T-helper 17 cell (primary cell): Measurements from ENCODE around the gene RWDD4. TPM values are rescaled to one million over a fixed set of nuclear protein-coding genes. Genes with fewer than 3 reads are reported as not detected.

Experiments
- ATAC-seq: fragments of 150-1000 bp; cut with Tn5 transposase; 2 replicates; pipeline ENCODE4 v1.10.0; 2021; ENCODE audit warnings: mild to moderate bottlenecking, moderate library complexity
- DNase-seq, 3 donors: peaks; one replicate each; pipeline versions ENCODE4 v3.0.0 to v3.0.0-alpha.2; 2020 to 2021
- H3K9me3 ChIP-seq: one replicate; pipeline ENCODE4 v1.7.0; 2013; ENCODE audit warnings: low read length, mild to moderate bottlenecking; ENCODE audit not compliant: control insufficient read depth, poor library complexity, severe bottlenecking
- H3K27ac Mint-ChIP-seq: one replicate; pipeline ENCODE4 v1.8.0; 2022; ENCODE audit warnings: mild to moderate bottlenecking, moderate library complexity, mixed read lengths
- H3K27me3 Mint-ChIP-seq: one replicate; pipeline ENCODE4 v1.8.0; 2022; ENCODE audit warnings: mixed read lengths
- H3K36me3 Mint-ChIP-seq: one replicate; pipeline ENCODE4 v1.8.0; 2022; ENCODE audit warnings: low read depth, mixed read lengths
- H3K4me1 Mint-ChIP-seq: one replicate; pipeline ENCODE4 v1.8.0; 2022; ENCODE audit warnings: mild to moderate bottlenecking, mixed read lengths
- H3K4me3 Mint-ChIP-seq: one replicate; pipeline ENCODE4 v1.8.0; 2022; ENCODE audit warnings: mild to moderate bottlenecking, moderate library complexity, mixed read lengths
- total RNA-seq, 4 donors: library from RNA in 2 of 4; stranded (reverse) in 2 of 4; gene quantifications; one replicate each; pipeline ENCODE4 v1.2.3 and lab custom pipeline; 2022 to 2026

RWDD4 gene
- total RNA-seq, 2 donors from 2014 or later, result 9.2 to 18.2 TPM

GRCh38 chr4:183610033-183610432, 49.0 kb downstream of the RWDD4 start:
- Mint-ChIP-seq H3K4me3 (no peak overlapping the region), H3K36me3 (peaks cover 2% of the 10 kb centered on the region), H3K27me3 (peaks cover 20% of the 10 kb centered on the region), H3K27ac (no peak overlapping the region), H3K4me1 (no peaks in the 10 kb centered on the region)
- ATAC-seq, result no peak
- no peaks in the 10 kb centered on the region for H3K9me3 ChIP-seq
- no peak for DNase-seq

- no peak overlapping the region for H3K27ac Mint-ChIP-seq
- H3K27me3 Mint-ChIP-seq, result peaks cover 15% of the 10 kb centered on the region
- ATAC-seq, result no peak
- H3K4me1 Mint-ChIP-seq, result no peaks in the 10 kb centered on the region
- H3K36me3 Mint-ChIP-seq, result peaks cover 2% of the 10 kb centered on the region
- H3K9me3 ChIP-seq, result no peaks in the 10 kb centered on the region
- no peak for DNase-seq
- H3K4me3 Mint-ChIP-seq, result no peak overlapping the region
Measured at GRCh38 chr4:183609151-183609550, 49.8 kb downstream of the RWDD4 start.

GRCh38 chr4:183607894-183608293, 51.1 kb downstream of the RWDD4 start:
- no peaks in the 10 kb centered on the region for H3K4me1 Mint-ChIP-seq
- peaks cover 2% of the 10 kb centered on the region for H3K36me3 Mint-ChIP-seq
- no peak overlapping the region for H3K4me3 Mint-ChIP-seq
- H3K27ac Mint-ChIP-seq, result no peak overlapping the region
- ATAC-seq, result no peak
- no peak for DNase-seq
- no peaks in the 10 kb centered on the region for H3K9me3 ChIP-seq
- H3K27me3 Mint-ChIP-seq, result peaks cover 13% of the 10 kb centered on the region

GRCh38 chr4:183602557-183603027, 56.4 kb downstream of the RWDD4 start:
- no peak overlapping the region for H3K27ac Mint-ChIP-seq
- H3K4me3 Mint-ChIP-seq, result no peak overlapping the region
- H3K4me1 Mint-ChIP-seq, result peaks cover 2% of the 10 kb centered on the region
- ATAC-seq, result no peak
- H3K36me3 Mint-ChIP-seq, result peaks cover 2% of the 10 kb centered on the region
- H3K9me3 ChIP-seq, result no peaks in the 10 kb centered on the region
- H3K27me3 Mint-ChIP-seq, result peaks cover 8% of the 10 kb centered on the region
- no peak for DNase-seq

GRCh38 chr4:183601381-183601780, 57.6 kb downstream of the RWDD4 start:
- ATAC-seq, result no peak
- Mint-ChIP-seq H3K27ac (no peak overlapping the region), H3K27me3 (no peaks in the 10 kb centered on the region), H3K4me1 (peaks cover 2% of the 10 kb centered on the region), H3K4me3 (no peak overlapping the region), H3K36me3 (no peaks in the 10 kb centered on the region)
- H3K9me3 ChIP-seq, result no peaks in the 10 kb centered on the region
- DNase-seq, result no peak

- Mint-ChIP-seq H3K4me1 (peaks cover 2% of the 10 kb centered on the region), H3K4me3 (no peak overlapping the region), H3K27me3 (no peaks in the 10 kb centered on the region), H3K27ac (no peak overlapping the region), H3K36me3 (no peaks in the 10 kb centered on the region)
- no peaks in the 10 kb centered on the region for H3K9me3 ChIP-seq
- ATAC-seq (no peak), DNase-seq (no peak)
Measured at GRCh38 chr4:183600189-183600685, 58.7 kb downstream of the RWDD4 start.

GRCh38 chr4:183599690-183600089, 59.3 kb downstream of the RWDD4 start:
- no peaks in the 10 kb centered on the region for H3K27me3 Mint-ChIP-seq
- ATAC-seq (no peak), DNase-seq (no peak)
- no peaks in the 10 kb centered on the region for H3K36me3 Mint-ChIP-seq
- peaks cover 2% of the 10 kb centered on the region for H3K4me1 Mint-ChIP-seq
- no peak overlapping the region for H3K4me3 Mint-ChIP-seq
- no peak overlapping the region for H3K27ac Mint-ChIP-seq
- no peaks in the 10 kb centered on the region for H3K9me3 ChIP-seq

- Mint-ChIP-seq H3K36me3 (no peaks in the 10 kb centered on the region), H3K27ac (no peak overlapping the region)
- ATAC-seq, result no peak
Measured at GRCh38 chr4:183599284-183599683, 59.7 kb downstream of the RWDD4 start.

GRCh38 chr4:183596067-183596757, 62.8 kb downstream of the RWDD4 start:
- H3K36me3 Mint-ChIP-seq, result no peaks in the 10 kb centered on the region
- H3K4me3 Mint-ChIP-seq, result no peak overlapping the region
- no peak for ATAC-seq
- peaks cover 7% of the 10 kb centered on the region for H3K27me3 Mint-ChIP-seq
- H3K9me3 ChIP-seq, result no peaks in the 10 kb centered on the region
- H3K4me1 Mint-ChIP-seq, result no peaks in the 10 kb centered on the region
- DNase-seq, result no peak
- no peak overlapping the region for H3K27ac Mint-ChIP-seq

More at GRCh38 chr4:183599284-183599683, 59.7 kb downstream of the RWDD4 start:
- no peaks in the 10 kb centered on the region for H3K9me3 ChIP-seq
- no peak for DNase-seq
- no peak overlapping the region for H3K4me3 Mint-ChIP-seq
- no peaks in the 10 kb centered on the region for H3K27me3 Mint-ChIP-seq
- peaks cover 2% of the 10 kb centered on the region for H3K4me1 Mint-ChIP-seq

GRCh38 chr4:183594823-183595222, 64.2 kb downstream of the RWDD4 start:
- ATAC-seq (no peak), DNase-seq (no peak)
- no peaks in the 10 kb centered on the region for H3K9me3 ChIP-seq
- H3K36me3 Mint-ChIP-seq, result no peaks in the 10 kb centered on the region
- H3K4me3 Mint-ChIP-seq, result no peak overlapping the region
- H3K4me1 Mint-ChIP-seq, result no peaks in the 10 kb centered on the region
- H3K27ac Mint-ChIP-seq, result no peak overlapping the region
- peaks cover 12% of the 10 kb centered on the region for H3K27me3 Mint-ChIP-seq

- Mint-ChIP-seq H3K27me3 (peaks cover 16% of the 10 kb centered on the region), H3K4me1 (no peaks in the 10 kb centered on the region), H3K36me3 (no peaks in the 10 kb centered on the region), H3K27ac (no peak overlapping the region), H3K4me3 (no peak overlapping the region)
- H3K9me3 ChIP-seq, result no peaks in the 10 kb centered on the region
- DNase-seq (no peak), ATAC-seq (no peak)
Measured at GRCh38 chr4:183591301-183591700, 67.7 kb downstream of the RWDD4 start.

Other genes starting within 250 kb of the RWDD4 start
- gene CDKN2AIP, start 214.5 kb downstream of the RWDD4 start, total RNA-seq, result 10 to 100 TPM; 25.9 to 33.4 TPM
- 10 to 100 TPM in 1 of 2 donors, 1 to 10 TPM in 1; 9.1 to 11.2 TPM for gene ING2, start 154.1 kb downstream of the RWDD4 start, total RNA-seq
- 10 to 100 TPM; 24.7 to 27.3 TPM for gene TRAPPC11, start 108 bp upstream of the RWDD4 start, total RNA-seq
- gene STOX2, start 246.1 kb upstream of the RWDD4 start, total RNA-seq, result under 1 TPM in 1 of 2 donors, not detected in 1; 0.37 TPM